Measurements from ENCODE around the gene FLNA.

Gene FLNA

DNA sequence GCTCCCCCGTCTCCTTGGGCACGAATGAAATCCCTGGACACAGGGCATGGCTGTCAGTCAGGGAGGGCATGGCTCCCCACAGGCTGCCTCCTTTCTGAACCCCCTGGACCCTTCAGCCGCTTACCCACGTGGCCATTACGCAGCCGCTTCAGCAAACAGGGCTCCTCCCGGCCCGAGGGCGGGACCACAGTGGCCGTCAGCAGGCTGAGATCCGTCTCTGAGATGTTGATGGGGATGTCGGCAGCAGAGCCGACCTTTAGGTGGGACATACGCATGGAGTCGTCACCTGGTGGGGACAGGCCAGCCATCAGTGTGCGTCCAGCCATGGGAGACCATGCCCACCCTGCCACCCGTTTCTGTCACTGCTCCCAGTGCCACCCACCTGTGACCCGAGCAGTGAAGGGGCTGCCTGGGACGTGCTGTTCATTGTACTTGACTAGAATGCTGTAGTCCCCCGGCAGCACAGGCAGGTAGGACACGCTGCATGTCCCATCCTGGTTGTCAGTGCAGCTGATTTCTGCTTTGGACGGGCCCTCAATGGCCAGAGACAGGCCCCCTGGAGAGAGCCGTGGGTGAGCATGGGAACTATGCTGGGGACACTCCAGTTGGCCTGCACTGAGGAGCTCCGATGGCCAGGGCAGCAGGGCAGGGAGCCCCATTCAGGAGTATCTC is 21.1 kb downstream of the FLNA start:
- peaks cover 95% of the 10 kb centered on the region for H3K36me3 ChIP-seq (ENCODE audit: insufficient read depth, insufficient read length, low read length)
- no peaks in the 10 kb centered on the region for H3K9me3 ChIP-seq (ENCODE audit: insufficient read depth, low read length)
- H3K27me3 ChIP-seq (ENCODE audit: insufficient read depth, insufficient read length), result no peaks in the 10 kb centered on the region

GRCh38 chrX:154352466-154352865 is 22.0 kb downstream of the FLNA start:
- DNase-seq (ENCODE audit: low read depth, low spot score), result no peak
- H3K9me3 ChIP-seq (ENCODE audit: insufficient read depth, low read length), result no peaks in the 10 kb centered on the region
- peaks cover 87% of the 10 kb centered on the region for H3K36me3 ChIP-seq (ENCODE audit: insufficient read depth, insufficient read length, low read length)
- no peak overlapping the region for H3K4me3 ChIP-seq (ENCODE audit: insufficient read length, low read depth)
- no peaks in the 10 kb centered on the region for H3K4me1 ChIP-seq (ENCODE audit: insufficient read depth, insufficient read length)
- no peaks in the 10 kb centered on the region for H3K27me3 ChIP-seq (ENCODE audit: insufficient read depth, insufficient read length)
- no peak overlapping the region for H3K9ac ChIP-seq (ENCODE audit: insufficient read length, low read depth)
- no peak for TF ChIP-seq SUZ12 (IDR thresholded peaks at IDR 0.05; ENCODE audit: extremely low read depth, insufficient read depth, insufficient read length)
- TF ChIP-seq ZNF274 (IDR thresholded peaks at IDR 0.05; ENCODE audit: low read depth, low read length), result no peak
- no peak for TF ChIP-seq YY1 (IDR thresholded peaks at IDR 0.05; ENCODE audit: insufficient read depth, insufficient read length)

More for the DNA sequence above, 21.1 kb downstream of the FLNA start:
- TF ChIP-seq SUZ12 (IDR thresholded peaks at IDR 0.05; ENCODE audit: extremely low read depth, insufficient read depth, insufficient read length) (no peak), ZNF274 (IDR thresholded peaks at IDR 0.05; ENCODE audit: low read depth, low read length) (no peak)
- no peak for DNase-seq (ENCODE audit: low read depth, low spot score)
- no peak overlapping the region for H3K4me3 ChIP-seq (ENCODE audit: insufficient read length, low read depth)
- no peak overlapping the region for H3K9ac ChIP-seq (ENCODE audit: insufficient read length, low read depth)
- H3K4me1 ChIP-seq (ENCODE audit: insufficient read depth, insufficient read length), result no peaks in the 10 kb centered on the region

DNA sequence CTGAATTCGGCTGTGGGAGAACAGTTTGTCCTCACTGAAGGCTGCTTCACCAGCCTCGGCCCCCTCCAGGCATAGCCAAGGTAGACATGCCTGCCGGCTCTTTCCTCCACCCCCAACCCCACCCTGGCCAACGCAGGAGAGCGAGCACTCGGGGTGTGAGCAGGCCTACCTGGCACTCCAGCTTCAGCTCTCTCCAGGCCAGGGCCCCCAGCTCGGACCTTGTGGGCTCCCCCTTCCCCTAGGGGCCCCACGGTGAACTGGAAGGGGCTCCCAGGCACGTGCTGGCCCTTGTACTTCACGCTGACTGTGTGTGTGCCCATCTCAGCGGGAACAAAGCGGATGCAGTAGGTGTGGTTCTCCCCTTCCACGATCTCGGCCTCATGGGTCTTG is 22.4 kb downstream of the FLNA start:
- H3K27me3 ChIP-seq (ENCODE audit: insufficient read depth, insufficient read length), result no peaks in the 10 kb centered on the region
- no peak for TF ChIP-seq YY1 (IDR thresholded peaks at IDR 0.05; ENCODE audit: insufficient read depth, insufficient read length)
- TF ChIP-seq SUZ12 (IDR thresholded peaks at IDR 0.05; ENCODE audit: extremely low read depth, insufficient read depth, insufficient read length), result no peak
- TF ChIP-seq ZNF274 (IDR thresholded peaks at IDR 0.05; ENCODE audit: low read depth, low read length), result no peak
- H3K4me3 ChIP-seq (ENCODE audit: insufficient read length, low read depth), result no peak overlapping the region
- H3K4me1 ChIP-seq (ENCODE audit: insufficient read depth, insufficient read length), result no peaks in the 10 kb centered on the region
- no peaks in the 10 kb centered on the region for H3K9me3 ChIP-seq (ENCODE audit: insufficient read depth, low read length)
- peaks cover 82% of the 10 kb centered on the region for H3K36me3 ChIP-seq (ENCODE audit: insufficient read depth, insufficient read length, low read length)
- DNase-seq (ENCODE audit: low read depth, low spot score), result no peak
- H3K9ac ChIP-seq (ENCODE audit: insufficient read length, low read depth), result no peak overlapping the region

- H3K4me1 ChIP-seq (ENCODE audit: insufficient read depth, insufficient read length), result no peaks in the 10 kb centered on the region
- no peak overlapping the region for H3K4me3 ChIP-seq (ENCODE audit: insufficient read length, low read depth)
- no peak for DNase-seq (ENCODE audit: low read depth, low spot score)
- H3K27me3 ChIP-seq (ENCODE audit: insufficient read depth, insufficient read length), result no peaks in the 10 kb centered on the region
- TF ChIP-seq ZNF274 (IDR thresholded peaks at IDR 0.05; ENCODE audit: low read depth, low read length) (no peak), SUZ12 (IDR thresholded peaks at IDR 0.05; ENCODE audit: extremely low read depth, insufficient read depth, insufficient read length) (no peak), YY1 (IDR thresholded peaks at IDR 0.05; ENCODE audit: insufficient read depth, insufficient read length) (no peak)
- no peaks in the 10 kb centered on the region for H3K9me3 ChIP-seq (ENCODE audit: insufficient read depth, low read length)
- H3K9ac ChIP-seq (ENCODE audit: insufficient read length, low read depth), result no peak overlapping the region
- peaks cover 76% of the 10 kb centered on the region for H3K36me3 ChIP-seq (ENCODE audit: insufficient read depth, insufficient read length, low read length)
These were observed 23.0 kb downstream of the FLNA start for GRCh38 chrX:154351183-154352011.

DNA sequence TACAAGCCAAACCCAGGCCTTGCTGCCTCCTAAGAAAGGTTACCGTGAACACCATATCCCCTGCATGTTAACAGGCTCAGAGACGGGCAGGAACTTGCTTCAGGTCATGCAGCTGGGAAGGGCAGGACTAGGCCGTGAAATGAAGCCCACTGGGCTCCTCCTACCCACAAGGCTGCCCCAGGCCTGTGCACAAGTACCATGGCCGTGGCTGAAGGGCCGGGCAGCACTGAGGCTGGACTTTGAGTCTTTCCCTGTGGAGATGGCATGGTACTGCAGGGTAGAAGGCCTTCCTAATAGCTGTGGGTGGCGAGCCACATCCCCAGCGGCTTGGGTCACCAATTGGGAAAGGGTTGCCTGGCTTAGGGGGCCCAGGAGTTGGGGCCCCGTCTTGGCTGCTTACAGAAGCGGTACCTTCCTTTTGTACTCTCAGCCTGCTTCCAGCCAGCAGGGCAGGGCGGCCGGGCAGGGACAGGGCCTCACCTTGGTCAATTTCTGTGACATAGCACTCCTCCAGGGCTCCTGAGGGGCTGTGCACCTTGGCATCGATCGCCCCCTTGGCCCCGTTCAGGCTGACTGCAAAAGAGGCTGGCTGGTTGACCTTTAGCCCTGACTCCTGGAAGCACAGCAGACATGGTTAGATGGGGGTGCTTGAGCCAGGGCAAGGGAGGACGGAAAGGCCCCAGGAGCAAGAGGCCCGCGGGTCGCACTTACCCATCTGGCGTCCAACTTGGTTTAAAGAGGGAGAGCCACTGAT is 23.8 kb downstream of the FLNA start:
- H3K36me3 ChIP-seq (ENCODE audit: insufficient read depth, insufficient read length, low read length), result peaks cover 70% of the 10 kb centered on the region
- no peak overlapping the region for H3K9ac ChIP-seq (ENCODE audit: insufficient read length, low read depth)
- no peaks in the 10 kb centered on the region for H3K27me3 ChIP-seq (ENCODE audit: insufficient read depth, insufficient read length)
- TF ChIP-seq SUZ12 (IDR thresholded peaks at IDR 0.05; ENCODE audit: extremely low read depth, insufficient read depth, insufficient read length) (no peak), YY1 (IDR thresholded peaks at IDR 0.05; ENCODE audit: insufficient read depth, insufficient read length) (no peak), ZNF274 (IDR thresholded peaks at IDR 0.05; ENCODE audit: low read depth, low read length) (no peak)
- H3K4me3 ChIP-seq (ENCODE audit: insufficient read length, low read depth), result no peak overlapping the region
- no peaks in the 10 kb centered on the region for H3K9me3 ChIP-seq (ENCODE audit: insufficient read depth, low read length)
- H3K4me1 ChIP-seq (ENCODE audit: insufficient read depth, insufficient read length), result no peaks in the 10 kb centered on the region
- no peak for DNase-seq (ENCODE audit: low read depth, low spot score)

GRCh38 chrX:154349979-154350378 is 24.5 kb downstream of the FLNA start:
- Histone ChIP-seq H3K9ac (ENCODE audit: insufficient read length, low read depth) (no peak overlapping the region), H3K4me3 (ENCODE audit: insufficient read length, low read depth) (no peak overlapping the region), H3K27me3 (ENCODE audit: insufficient read depth, insufficient read length) (no peaks in the 10 kb centered on the region), H3K36me3 (ENCODE audit: insufficient read depth, insufficient read length, low read length) (peaks cover 64% of the 10 kb centered on the region), H3K9me3 (ENCODE audit: insufficient read depth, low read length) (no peaks in the 10 kb centered on the region), H3K4me1 (ENCODE audit: insufficient read depth, insufficient read length) (no peaks in the 10 kb centered on the region)
- TF ChIP-seq SUZ12 (IDR thresholded peaks at IDR 0.05; ENCODE audit: extremely low read depth, insufficient read depth, insufficient read length) (no peak), YY1 (IDR thresholded peaks at IDR 0.05; ENCODE audit: insufficient read depth, insufficient read length) (no peak), ZNF274 (IDR thresholded peaks at IDR 0.05; ENCODE audit: low read depth, low read length) (no peak)
- DNase-seq (ENCODE audit: low read depth, low spot score), result no peak
